ENCODE measurements around the gene GLP2R.

GRCh38 chr17:9811086-9811485, 14.6 kb upstream of the GLP2R start:
- TF ChIP-seq POLR2AphosphoS5 (IDR thresholded peaks at IDR 0.05; ENCODE audit: low read depth, low read length) (no peak), SIN3A (IDR thresholded peaks at IDR 0.05; ENCODE audit: borderline replicate concordance, insufficient read depth, low read length) (no peak)

All from PFSK-1 (cell line).